ENCODE results near the gene TPRG1.

The TPRG1 gene

GRCh38 chr3:189363590-189364255 is 192.0 kb downstream of the TPRG1 start:
- DNase-seq, result peak; percentile 40

- DNase-seq, result peak; percentile 47
Measured at GRCh38 chr3:189365609-189366564, 194.1 kb downstream of the TPRG1 start.

GRCh38 chr3:189368384-189368783 is 196.6 kb downstream of the TPRG1 start:
- no peak for DNase-seq

- no peak for DNase-seq
Measured at GRCh38 chr3:189369636-189370035, 197.9 kb downstream of the TPRG1 start.

GRCh38 chr3:189372243-189372642 is 200.5 kb downstream of the TPRG1 start:
- no peak for DNase-seq
